ENCODE measurements around the gene MTMR3. TPM values are rescaled to one million over a fixed set of nuclear protein-coding genes. Genes with fewer than 3 reads are reported as not detected.

Gene MTMR3
- total RNA-seq, 2 experiments from 2014 or later: 21.1 to 26.0 TPM

- ChIA-PET CTCF (no interaction called here), POLR2A (interaction anchor here (0.6 to 0.7 kb wide), 2 partner anchors 14 to 16 kb away, joined by 3 read pairs; no protein-coding TSS in a partner anchor)
- H3K27ac Mint-ChIP-seq: no peak overlapping the region
- H3K4me3 Mint-ChIP-seq: no peak overlapping the region
- ATAC-seq (no peak), DNase-seq (no peak)
- H3K9me3 Mint-ChIP-seq (ENCODE audit: insufficient read depth): no peaks in the 10 kb centered on the region
- H3K36me3 Mint-ChIP-seq (ENCODE audit: low read depth): no peaks in the 10 kb centered on the region
- peaks cover 3% of the 10 kb centered on the region for H3K27me3 Mint-ChIP-seq (ENCODE audit: low read depth)
- no peaks in the 10 kb centered on the region for H3K4me1 Mint-ChIP-seq (ENCODE audit: low read depth)
Observed at GRCh38 chr22:30036656-30037055, 153.7 kb downstream of the MTMR3 start.

- ATAC-seq (no peak), DNase-seq (no peak)
- Mint-ChIP-seq H3K27ac (no peak overlapping the region), H3K9me3 (ENCODE audit: insufficient read depth) (no peaks in the 10 kb centered on the region), H3K36me3 (ENCODE audit: low read depth) (no peaks in the 10 kb centered on the region), H3K27me3 (ENCODE audit: low read depth) (peaks cover 7% of the 10 kb centered on the region), H3K4me3 (no peak overlapping the region), H3K4me1 (ENCODE audit: low read depth) (no peaks in the 10 kb centered on the region)
- CTCF ChIA-PET: interaction anchor here (0.9 kb wide), 1 partner anchor 9 kb away, joined by 3 read pairs; no protein-coding TSS in a partner anchor
- POLR2A ChIA-PET: no interaction called here
Observed at GRCh38 chr22:30038219-30038618, 155.2 kb downstream of the MTMR3 start.

GRCh38 chr22:30040499-30041260, 157.7 kb downstream of the MTMR3 start:
- no peak for DNase-seq
- peaks cover 7% of the 10 kb centered on the region for H3K27me3 Mint-ChIP-seq (ENCODE audit: low read depth)
- CTCF ChIA-PET: no interaction called here
- POLR2A ChIA-PET: no interaction called here
- H3K4me1 Mint-ChIP-seq (ENCODE audit: low read depth): no peaks in the 10 kb centered on the region
- no peak for ATAC-seq
- no peak overlapping the region for H3K4me3 Mint-ChIP-seq
- no peaks in the 10 kb centered on the region for H3K36me3 Mint-ChIP-seq (ENCODE audit: low read depth)
- no peak overlapping the region for H3K27ac Mint-ChIP-seq
- no peaks in the 10 kb centered on the region for H3K9me3 Mint-ChIP-seq (ENCODE audit: insufficient read depth)

GRCh38 chr22:30041475-30041874, 158.5 kb downstream of the MTMR3 start:
- no peak for ATAC-seq
- no peaks in the 10 kb centered on the region for H3K36me3 Mint-ChIP-seq (ENCODE audit: low read depth)
- H3K9me3 Mint-ChIP-seq (ENCODE audit: insufficient read depth): no peaks in the 10 kb centered on the region
- H3K4me3 Mint-ChIP-seq: no peak overlapping the region
- H3K4me1 Mint-ChIP-seq (ENCODE audit: low read depth): no peaks in the 10 kb centered on the region
- POLR2A ChIA-PET: no interaction called here
- H3K27ac Mint-ChIP-seq: no peak overlapping the region
- DNase-seq: no peak
- H3K27me3 Mint-ChIP-seq (ENCODE audit: low read depth): peaks cover 7% of the 10 kb centered on the region
- CTCF ChIA-PET: no interaction called here

- POLR2A ChIA-PET: no interaction called here
- CTCF ChIA-PET: no interaction called here
- no peak for ATAC-seq
Observed at GRCh38 chr22:30041881-30042280, 158.9 kb downstream of the MTMR3 start.

GRCh38 chr22:30043161-30043560, 160.2 kb downstream of the MTMR3 start:
- Mint-ChIP-seq H3K36me3 (ENCODE audit: low read depth) (no peaks in the 10 kb centered on the region), H3K9me3 (ENCODE audit: insufficient read depth) (no peaks in the 10 kb centered on the region), H3K4me1 (ENCODE audit: low read depth) (peaks cover 11% of the 10 kb centered on the region), H3K27ac (no peak overlapping the region), H3K4me3 (no peak overlapping the region), H3K27me3 (ENCODE audit: low read depth) (peaks cover 7% of the 10 kb centered on the region)
- DNase-seq (no peak), ATAC-seq (no peak)
- CTCF ChIA-PET: no interaction called here
- POLR2A ChIA-PET: no interaction called here

More at GRCh38 chr22:30041881-30042280, 158.9 kb downstream of the MTMR3 start:
- Mint-ChIP-seq H3K27ac (no peak overlapping the region), H3K4me1 (ENCODE audit: low read depth) (peaks cover 3% of the 10 kb centered on the region), H3K27me3 (ENCODE audit: low read depth) (peaks cover 7% of the 10 kb centered on the region), H3K4me3 (no peak overlapping the region), H3K36me3 (ENCODE audit: low read depth) (no peaks in the 10 kb centered on the region), H3K9me3 (ENCODE audit: insufficient read depth) (no peaks in the 10 kb centered on the region)
- DNase-seq: no peak

GRCh38 chr22:30044369-30044768, 161.4 kb downstream of the MTMR3 start:
- CTCF ChIA-PET: interaction anchor here (0.6 to 1.2 kb wide), 2 partner anchors 13 to 14 kb away, joined by 3 to 4 read pairs; no protein-coding TSS in a partner anchor

GRCh38 chr22:30044881-30045493, 162.0 kb downstream of the MTMR3 start:
- Mint-ChIP-seq H3K27ac (no peak overlapping the region), H3K4me3 (no peak overlapping the region), H3K4me1 (ENCODE audit: low read depth) (peaks cover 11% of the 10 kb centered on the region), H3K27me3 (ENCODE audit: low read depth) (peaks cover 7% of the 10 kb centered on the region), H3K36me3 (ENCODE audit: low read depth) (no peaks in the 10 kb centered on the region), H3K9me3 (ENCODE audit: insufficient read depth) (no peaks in the 10 kb centered on the region)
- CTCF ChIA-PET: interaction anchor here (0.6 to 2.6 kb wide), 3 partner anchors 14 to 39 kb away, joined by 3 to 10 read pairs (median 4); no protein-coding TSS in a partner anchor
- ATAC-seq (no peak), DNase-seq (no peak)
- POLR2A ChIA-PET: interaction anchor here (0.6 kb wide), 1 partner anchor 258 kb away, joined by 3 read pairs; no protein-coding TSS in a partner anchor

More at GRCh38 chr22:30044369-30044768, 161.4 kb downstream of the MTMR3 start:
- POLR2A ChIA-PET: no interaction called here
- Mint-ChIP-seq H3K27ac (no peak overlapping the region), H3K4me1 (ENCODE audit: low read depth) (peaks cover 11% of the 10 kb centered on the region), H3K36me3 (ENCODE audit: low read depth) (no peaks in the 10 kb centered on the region), H3K27me3 (ENCODE audit: low read depth) (peaks cover 7% of the 10 kb centered on the region), H3K9me3 (ENCODE audit: insufficient read depth) (no peaks in the 10 kb centered on the region), H3K4me3 (no peak overlapping the region)
- DNase-seq: no peak
- no peak for ATAC-seq

GRCh38 chr22:30045494-30045887, 162.5 kb downstream of the MTMR3 start:
- ChIA-PET CTCF (interaction anchor here (1.6 to 2.6 kb wide), 2 partner anchors 17 to 40 kb away, joined by 3 to 10 read pairs; no protein-coding TSS in a partner anchor), POLR2A (interaction anchor here (0.6 kb wide), 1 partner anchor 259 kb away, joined by 3 read pairs; no protein-coding TSS in a partner anchor)
- Mint-ChIP-seq H3K27ac (no peak overlapping the region), H3K36me3 (ENCODE audit: low read depth) (no peaks in the 10 kb centered on the region), H3K4me3 (no peak overlapping the region), H3K4me1 (ENCODE audit: low read depth) (peaks cover 11% of the 10 kb centered on the region), H3K9me3 (ENCODE audit: insufficient read depth) (no peaks in the 10 kb centered on the region), H3K27me3 (ENCODE audit: low read depth) (peaks cover 7% of the 10 kb centered on the region)
- ATAC-seq (no peak), DNase-seq (no peak)

- peak overlapping the region; percentile 36 for H3K27ac Mint-ChIP-seq
- no peaks in the 10 kb centered on the region for H3K36me3 Mint-ChIP-seq (ENCODE audit: low read depth)
Observed at GRCh38 chr22:30045901-30046715, 163.1 kb downstream of the MTMR3 start.

GRCh38 chr22:30046716-30047363, 163.9 kb downstream of the MTMR3 start:
- no peak overlapping the region for H3K4me3 Mint-ChIP-seq
- H3K36me3 Mint-ChIP-seq (ENCODE audit: low read depth): no peaks in the 10 kb centered on the region
- peaks cover 3% of the 10 kb centered on the region for H3K27me3 Mint-ChIP-seq (ENCODE audit: low read depth)
- peaks cover 11% of the 10 kb centered on the region for H3K4me1 Mint-ChIP-seq (ENCODE audit: low read depth)
- no peak for DNase-seq
- POLR2A ChIA-PET: no interaction called here
- ATAC-seq: peak; percentile 18
- H3K27ac Mint-ChIP-seq: peak overlapping the region; percentile 67
- CTCF ChIA-PET: interaction anchor here (0.7 to 2.6 kb wide), 9 partner anchors 9 to 421 kb away, joined by 3 to 10 read pairs (median 3); no protein-coding TSS in a partner anchor
- no peaks in the 10 kb centered on the region for H3K9me3 Mint-ChIP-seq (ENCODE audit: insufficient read depth)

More at GRCh38 chr22:30045901-30046715, 163.1 kb downstream of the MTMR3 start:
- Mint-ChIP-seq H3K9me3 (ENCODE audit: insufficient read depth) (no peaks in the 10 kb centered on the region), H3K4me3 (no peak overlapping the region), H3K4me1 (ENCODE audit: low read depth) (peaks cover 11% of the 10 kb centered on the region), H3K27me3 (ENCODE audit: low read depth) (peaks cover 5% of the 10 kb centered on the region)
- ChIA-PET POLR2A (interaction anchor here (0.6 kb wide), 1 partner anchor 259 kb away, joined by 3 read pairs; no protein-coding TSS in a partner anchor), CTCF (interaction anchor here (1.3 to 2.6 kb wide), 5 partner anchors 17 to 420 kb away, joined by 3 to 10 read pairs (median 4); no protein-coding TSS in a partner anchor)
- no peak for ATAC-seq
- DNase-seq: no peak
